IPS-18c (cell line): ENCODE measurements around the gene SENP1.
A peak's percentile ranks its signal among the peaks of the same experiment; 100 is the strongest.
"Not testable (repeated sequence)": the region's sequence is repeated elsewhere in the genome, so short reads cannot be mapped to it uniquely, and the experiment has no call there.

ENCODE experiments used
- H3K4me3 ChIP-seq: 2 replicates; pipeline ENCODE4 v1.7.0; 2013; ENCODE audit warnings: low read depth, mild to moderate bottlenecking, low read length, moderate library complexity; ENCODE audit not compliant: insufficient read depth
- H3K9me3 ChIP-seq: one replicate; pipeline ENCODE4 v1.6.1; 2013; ENCODE audit warnings: mild to moderate bottlenecking, low read length, moderate library complexity; ENCODE audit not compliant: control insufficient read depth, insufficient read depth

The SENP1 gene

GRCh38 chr12:48105867-48106680, at the start of gene SENP1:
Gene SENP1 (minus strand): TSS chr12:48106079. CDS start chr12:48101472, 4,607 bp downstream.
- peak within 1 kb of the TSS; percentile 86 for H3K4me3 ChIP-seq
- H3K9me3 ChIP-seq = no peaks in the 10 kb centered on the region

- Histone ChIP-seq H3K9me3 (no peaks in the 10 kb centered on the region), H3K4me3 (no peak overlapping the region)
Observed at GRCh38 chr12:48151103-48151771, 45.4 kb upstream of the SENP1 start.

DNA sequence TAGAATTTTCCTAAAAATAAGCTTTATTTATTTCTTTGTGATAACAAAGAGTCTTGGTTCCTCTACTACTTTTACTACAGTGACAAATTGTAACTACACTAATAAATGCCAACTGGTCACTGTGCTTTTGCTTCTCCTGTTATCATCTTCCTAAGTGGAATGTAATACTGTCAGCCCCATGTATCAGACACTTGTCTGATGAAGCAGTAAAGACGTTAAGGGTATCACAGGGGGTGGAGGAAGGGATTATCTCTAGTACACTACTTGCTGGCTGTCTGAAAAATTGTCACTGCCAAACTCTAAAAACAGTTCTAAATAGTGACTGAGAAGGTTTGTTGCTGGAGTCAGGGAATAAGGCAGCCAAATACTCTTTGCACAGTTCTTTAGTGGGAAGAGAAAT, 40.1 kb upstream of the SENP1 start:
- Histone ChIP-seq H3K4me3 (no peak overlapping the region), H3K9me3 (peaks cover 3% of the 10 kb centered on the region)

DNA sequence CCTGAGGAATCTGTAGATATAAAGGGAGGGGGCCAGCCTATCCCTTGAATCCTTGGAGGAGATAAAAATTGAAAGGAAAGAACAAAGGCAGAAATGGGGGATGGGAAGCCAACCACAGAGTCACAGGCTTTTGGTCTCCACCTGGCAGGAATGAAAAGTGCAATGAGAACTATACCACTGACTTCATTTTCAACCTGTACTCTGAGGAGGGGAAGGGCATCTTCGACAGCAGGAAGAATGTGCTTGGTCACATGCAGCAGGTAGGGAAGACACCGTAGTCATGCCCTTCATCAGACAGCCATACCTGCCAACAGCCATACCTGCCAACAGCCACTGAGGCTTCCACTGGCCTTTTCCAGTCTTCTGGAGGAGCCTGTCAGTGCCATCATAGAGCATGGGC, 38.0 kb upstream of the SENP1 start:
- Histone ChIP-seq H3K4me3 (no peak overlapping the region), H3K9me3 (peaks cover 3% of the 10 kb centered on the region)

- Histone ChIP-seq H3K9me3 (peaks cover 3% of the 10 kb centered on the region), H3K4me3 (no peak overlapping the region)
Observed at GRCh38 chr12:48142818-48143674, 37.2 kb upstream of the SENP1 start.

DNA sequence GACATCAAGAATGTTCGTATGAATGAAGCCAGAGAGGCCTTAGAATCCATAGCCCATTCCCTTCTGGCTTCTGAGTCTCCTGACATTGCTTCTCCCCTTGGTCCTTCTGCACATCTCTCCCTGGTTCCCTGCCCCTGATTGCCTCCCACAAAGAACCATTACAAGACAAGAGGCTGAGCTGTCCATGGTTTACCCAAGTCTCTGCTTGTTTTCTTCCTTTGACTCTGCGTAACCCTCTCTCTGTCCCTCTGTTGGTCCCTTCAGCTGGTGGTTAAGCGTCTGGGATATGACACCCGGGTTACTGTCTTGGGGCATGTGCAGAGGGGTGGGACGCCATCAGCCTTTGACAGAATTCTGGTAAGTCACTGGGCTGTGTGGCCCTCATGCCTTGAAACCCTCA, 29.1 kb upstream of the SENP1 start:
- no peaks in the 10 kb centered on the region for H3K9me3 ChIP-seq
- H3K4me3 ChIP-seq = no peak overlapping the region

- Histone ChIP-seq H3K9me3 (no peaks in the 10 kb centered on the region), H3K4me3 (no peak overlapping the region)
Observed at GRCh38 chr12:48132826-48133225, 26.9 kb upstream of the SENP1 start.

GRCh38 chr12:48131517-48131916, 25.6 kb upstream of the SENP1 start:
- Histone ChIP-seq H3K4me3 (no peak overlapping the region), H3K9me3 (no peaks in the 10 kb centered on the region)

DNA sequence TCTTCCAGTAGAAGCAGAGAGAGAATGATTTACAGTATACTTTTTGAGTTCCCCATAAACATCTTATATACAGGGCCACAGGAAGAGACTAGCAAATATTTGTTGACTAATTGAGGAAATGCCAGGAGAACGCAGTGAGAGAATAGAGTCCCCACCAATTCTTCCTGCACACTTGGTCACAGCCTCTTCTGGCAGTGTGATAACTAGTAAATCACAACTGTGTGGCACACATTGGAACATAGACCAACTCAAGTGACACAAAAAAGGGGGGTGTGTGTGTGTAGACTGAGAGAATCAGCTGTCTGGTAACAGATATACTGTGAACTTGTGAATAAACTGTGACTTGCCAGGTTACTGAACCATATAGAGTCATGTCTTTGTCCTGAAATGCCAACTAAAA, 23.5 kb upstream of the SENP1 start:
- Histone ChIP-seq H3K4me3 (no peak overlapping the region), H3K9me3 (no peaks in the 10 kb centered on the region)

- H3K4me3 ChIP-seq = no peak overlapping the region
- no peaks in the 10 kb centered on the region for H3K9me3 ChIP-seq
Observed at GRCh38 chr12:48128800-48129199, 22.9 kb upstream of the SENP1 start.

GRCh38 chr12:48126953-48127630, 21.2 kb upstream of the SENP1 start:
- H3K4me3 ChIP-seq = no peak overlapping the region
- H3K9me3 ChIP-seq = no peaks in the 10 kb centered on the region

DNA sequence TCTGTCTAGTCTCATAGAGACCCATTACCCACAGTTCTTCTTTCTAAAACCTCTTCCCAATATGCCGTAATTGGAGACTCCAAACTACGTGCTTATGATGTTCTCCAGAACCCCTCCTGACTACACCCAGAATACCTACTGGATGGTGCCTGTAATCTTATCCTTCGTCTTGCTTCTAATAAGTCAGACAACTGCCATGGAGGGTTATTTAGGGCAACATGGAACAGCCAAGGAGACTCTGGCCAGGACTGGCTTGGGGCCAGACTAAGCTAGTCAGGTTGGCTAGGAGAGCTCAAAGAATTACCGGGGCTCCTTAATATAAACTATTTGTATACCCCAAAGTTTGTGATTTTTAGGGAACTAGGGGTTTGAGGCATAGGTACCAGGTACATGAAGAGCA, 20.1 kb upstream of the SENP1 start:
- Histone ChIP-seq H3K9me3 (no peaks in the 10 kb centered on the region), H3K4me3 (no peak overlapping the region)

- not testable (repeated sequence) for H3K4me3 ChIP-seq, H3K9me3 ChIP-seq
Observed at GRCh38 chr12:48125542-48125941, 19.7 kb upstream of the SENP1 start.

- Histone ChIP-seq H3K9me3 (no peaks in the 10 kb centered on the region), H3K4me3 (no peak overlapping the region)
Observed at GRCh38 chr12:48123169-48123568, 17.3 kb upstream of the SENP1 start.

- Histone ChIP-seq H3K4me3 (no peak overlapping the region), H3K9me3 (no peaks in the 10 kb centered on the region)
Observed at GRCh38 chr12:48122065-48122834, 16.4 kb upstream of the SENP1 start.

DNA sequence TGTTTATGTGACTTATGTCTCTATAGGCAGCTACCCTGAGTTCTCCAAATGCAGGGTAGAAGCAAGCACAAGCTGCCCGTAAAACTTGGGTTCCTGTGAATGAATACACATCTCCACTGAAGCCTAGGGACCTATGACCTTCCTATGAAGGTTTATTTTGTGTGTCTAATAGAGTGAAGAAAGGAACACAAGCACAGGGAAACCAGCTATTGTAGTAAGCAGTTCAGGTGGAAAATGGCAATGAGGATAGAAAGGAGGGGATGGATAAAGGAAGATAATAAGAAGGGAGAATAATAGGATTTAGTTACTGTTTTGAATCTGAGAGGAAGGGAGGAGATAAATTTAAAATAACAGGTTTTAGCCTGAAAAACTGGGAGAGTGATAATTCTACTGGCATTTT, 15.6 kb upstream of the SENP1 start:
- no peak overlapping the region for H3K4me3 ChIP-seq
- no peaks in the 10 kb centered on the region for H3K9me3 ChIP-seq

DNA sequence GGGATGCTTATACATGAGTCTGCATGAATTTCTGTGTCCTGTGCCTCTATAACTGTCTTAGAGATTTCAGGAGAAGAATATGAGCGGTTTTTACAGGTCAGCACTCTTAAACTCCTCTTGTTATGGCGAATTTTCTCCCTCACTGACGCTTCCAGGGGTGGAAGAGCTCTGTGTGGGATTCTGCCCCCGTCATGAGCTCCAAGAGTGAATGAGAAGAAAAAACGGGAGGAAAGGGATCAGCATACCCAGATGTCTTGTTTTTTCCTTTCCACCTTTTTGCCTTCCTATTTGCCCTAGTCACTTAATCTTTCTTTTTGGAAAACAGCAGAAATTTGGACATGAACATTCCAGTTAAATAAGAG, 13.9 kb upstream of the SENP1 start:
- H3K4me3 ChIP-seq = peak overlapping the region; percentile 85
- H3K9me3 ChIP-seq = no peaks in the 10 kb centered on the region
